ENCODE results near the gene GMNN.

GRCh38 chr6:24753545-24753944 lies 21.2 kb upstream of the GMNN start:
- TF ChIP-seq CTCF (IDR thresholded peaks at IDR 0.05), result no peak
- TF ChIP-seq TP53 (CRISPR knock-in tag; IDR thresholded peaks at IDR 0.05), result no peak
- no peak for TF ChIP-seq NR2C2 (CRISPR knock-in tag; IDR thresholded peaks at IDR 0.05)
- TF ChIP-seq RELA (CRISPR knock-in tag; IDR thresholded peaks at IDR 0.05; ENCODE audit: borderline replicate concordance), result no peak
- no peak for TF ChIP-seq MAX (CRISPR knock-in tag; IDR thresholded peaks at IDR 0.05)
- no peak for TF ChIP-seq IRF2 (CRISPR knock-in tag; IDR thresholded peaks at IDR 0.05; ENCODE audit: borderline replicate concordance, low read depth)
- TF ChIP-seq GABPB1 (CRISPR knock-in tag; IDR thresholded peaks at IDR 0.05), result no peak
- no peak for TF ChIP-seq ATF1 (CRISPR knock-in tag; IDR thresholded peaks at IDR 0.05)
